Measurements from ENCODE around the gene VPS33A. TPM values are rescaled to one million over a fixed set of nuclear protein-coding genes. Genes with fewer than 3 reads are reported as not detected.

Gene VPS33A
- total RNA-seq, 3 donors from 2014 or later: 13.4 to 17.4 (median 14.4) TPM

DNA sequence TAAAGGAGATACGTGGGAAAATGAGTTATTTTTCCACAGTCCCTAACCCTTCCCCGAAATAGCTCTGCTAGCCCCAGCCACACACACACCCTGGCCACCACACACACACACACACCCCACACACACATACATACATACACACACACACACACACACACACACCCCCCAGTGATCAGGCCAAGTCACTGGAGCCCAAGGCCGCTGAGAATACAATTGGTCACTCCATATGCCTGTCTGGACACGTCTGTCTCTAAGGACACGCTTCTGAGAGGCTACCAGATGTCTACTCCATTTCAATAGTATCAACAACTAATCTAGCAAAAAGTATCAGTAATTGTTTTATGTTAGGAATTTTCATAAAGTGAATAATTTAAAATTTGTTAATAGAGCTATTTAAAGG lies 27.4 kb downstream of the VPS33A start:
- no peak overlapping the region for H3K4me3 ChIP-seq
- H3K27me3 ChIP-seq: no peaks in the 10 kb centered on the region
- no peak overlapping the region for H3K27ac ChIP-seq
- H3K36me3 ChIP-seq: no peaks in the 10 kb centered on the region
- intact Hi-C loops (cut with DNase I; ENCODE audit: low total_unique reads): no loop called here
- H3K9me3 ChIP-seq: no peaks in the 10 kb centered on the region
- TF ChIP-seq POLR2A (IDR thresholded peaks at IDR 0.05) (no peak), POLR2AphosphoS5 (IDR thresholded peaks at IDR 0.05) (no peak)
- TF ChIP-seq, protein P1, sequence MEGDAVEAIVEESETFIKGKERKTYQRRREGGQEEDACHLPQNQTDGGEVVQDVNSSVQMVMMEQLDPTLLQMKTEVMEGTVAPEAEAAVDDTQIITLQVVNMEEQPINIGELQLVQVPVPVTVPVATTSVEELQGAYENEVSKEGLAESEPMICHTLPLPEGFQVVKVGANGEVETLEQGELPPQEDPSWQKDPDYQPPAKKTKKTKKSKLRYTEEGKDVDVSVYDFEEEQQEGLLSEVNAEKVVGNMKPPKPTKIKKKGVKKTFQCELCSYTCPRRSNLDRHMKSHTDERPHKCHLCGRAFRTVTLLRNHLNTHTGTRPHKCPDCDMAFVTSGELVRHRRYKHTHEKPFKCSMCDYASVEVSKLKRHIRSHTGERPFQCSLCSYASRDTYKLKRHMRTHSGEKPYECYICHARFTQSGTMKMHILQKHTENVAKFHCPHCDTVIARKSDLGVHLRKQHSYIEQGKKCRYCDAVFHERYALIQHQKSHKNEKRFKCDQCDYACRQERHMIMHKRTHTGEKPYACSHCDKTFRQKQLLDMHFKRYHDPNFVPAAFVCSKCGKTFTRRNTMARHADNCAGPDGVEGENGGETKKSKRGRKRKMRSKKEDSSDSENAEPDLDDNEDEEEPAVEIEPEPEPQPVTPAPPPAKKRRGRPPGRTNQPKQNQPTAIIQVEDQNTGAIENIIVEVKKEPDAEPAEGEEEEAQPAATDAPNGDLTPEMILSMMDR (IDR thresholded peaks at IDR 0.05): no peak
- no peaks in the 10 kb centered on the region for H3K4me1 ChIP-seq
- no peak for DNase-seq (ENCODE audit: low spot score in 2 of 2)

DNA sequence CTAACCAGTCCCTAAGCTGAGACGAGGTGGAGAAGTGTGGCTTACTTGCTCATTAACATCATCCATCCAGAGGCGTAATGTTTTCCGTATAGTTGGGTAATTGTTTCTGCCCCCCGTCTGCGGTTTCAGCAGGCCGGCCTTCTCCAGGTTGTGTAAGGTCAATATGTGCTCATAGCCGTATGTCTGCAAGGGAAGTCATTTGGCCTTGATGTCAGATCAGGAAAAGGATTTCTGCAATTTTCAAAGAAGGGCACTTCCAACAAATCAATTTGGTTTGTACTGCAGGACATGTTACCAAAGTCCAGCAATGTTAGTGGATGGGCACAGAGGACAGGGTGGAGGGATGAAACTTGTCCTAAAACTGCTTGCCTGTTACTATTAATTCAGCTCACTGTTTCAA lies 30.6 kb downstream of the VPS33A start:
- Histone ChIP-seq H3K27me3 (no peaks in the 10 kb centered on the region), H3K27ac (no peak overlapping the region), H3K4me1 (no peaks in the 10 kb centered on the region), H3K9me3 (no peaks in the 10 kb centered on the region), H3K4me3 (no peak overlapping the region), H3K36me3 (no peaks in the 10 kb centered on the region)
- no peak for DNase-seq (ENCODE audit: low spot score in 2 of 2)
- TF ChIP-seq POLR2A (IDR thresholded peaks at IDR 0.05): no peak
- TF ChIP-seq POLR2AphosphoS5 (IDR thresholded peaks at IDR 0.05): no peak
- intact Hi-C loops (cut with DNase I; ENCODE audit: low total_unique reads): no loop called here

DNA sequence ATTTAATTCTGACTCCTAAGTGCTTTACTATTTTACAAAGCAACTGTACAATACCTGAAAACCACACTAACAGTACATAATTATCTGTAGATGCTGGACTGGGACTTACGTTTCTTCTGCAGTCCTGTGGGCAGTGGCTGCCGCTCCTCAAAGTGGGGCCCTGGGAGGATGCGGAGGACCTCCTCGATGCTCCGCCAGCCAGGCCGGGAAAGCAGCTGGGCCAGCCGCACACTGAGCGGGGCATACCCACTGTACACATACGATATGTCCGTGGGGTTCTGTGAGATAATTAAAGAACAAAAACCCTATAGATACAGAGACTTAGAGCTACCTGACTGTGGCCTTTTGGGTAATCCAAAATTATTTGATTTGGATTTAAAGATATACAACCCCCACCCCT lies 33.6 kb downstream of the VPS33A start:
- H3K9me3 ChIP-seq: no peaks in the 10 kb centered on the region
- no peaks in the 10 kb centered on the region for H3K27me3 ChIP-seq
- no peak overlapping the region for H3K27ac ChIP-seq
- H3K36me3 ChIP-seq: no peaks in the 10 kb centered on the region
- no peak overlapping the region for H3K4me3 ChIP-seq
- no peak for DNase-seq (ENCODE audit: low spot score in 2 of 2)
- intact Hi-C loops (cut with DNase I; ENCODE audit: low total_unique reads): no loop called here
- TF ChIP-seq, protein P1 (IDR thresholded peaks at IDR 0.05): no peak
- TF ChIP-seq POLR2A (IDR thresholded peaks at IDR 0.05) (no peak), POLR2AphosphoS5 (IDR thresholded peaks at IDR 0.05) (no peak)
- no peaks in the 10 kb centered on the region for H3K4me1 ChIP-seq

DNA sequence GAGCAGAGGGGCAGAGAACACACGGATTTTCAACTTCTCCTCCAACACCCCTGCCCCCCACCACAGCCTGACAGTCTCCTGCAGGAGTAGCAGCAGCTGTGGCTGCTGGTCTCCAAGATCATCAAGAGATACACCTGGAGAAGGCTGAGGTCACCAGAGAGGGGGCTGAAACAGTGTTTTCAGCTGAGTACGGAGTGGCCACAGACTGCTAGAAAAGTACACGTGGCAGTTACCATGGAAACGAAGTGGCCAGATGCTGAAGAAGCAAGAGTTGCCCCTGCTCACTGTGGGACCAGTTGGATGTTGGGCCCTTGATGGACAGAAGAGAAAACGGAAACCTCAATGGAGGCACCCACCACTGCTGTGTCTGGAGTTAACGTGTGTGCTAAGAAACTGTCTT lies 35.5 kb downstream of the VPS33A start:
- no peak for TF ChIP-seq POLR2AphosphoS5 (IDR thresholded peaks at IDR 0.05)
- TF ChIP-seq POLR2A (IDR thresholded peaks at IDR 0.05): no peak
- TF ChIP-seq, protein P1 (IDR thresholded peaks at IDR 0.05): no peak
- H3K36me3 ChIP-seq: no peaks in the 10 kb centered on the region
- intact Hi-C loops (cut with DNase I; ENCODE audit: low total_unique reads): no loop called here

DNA sequence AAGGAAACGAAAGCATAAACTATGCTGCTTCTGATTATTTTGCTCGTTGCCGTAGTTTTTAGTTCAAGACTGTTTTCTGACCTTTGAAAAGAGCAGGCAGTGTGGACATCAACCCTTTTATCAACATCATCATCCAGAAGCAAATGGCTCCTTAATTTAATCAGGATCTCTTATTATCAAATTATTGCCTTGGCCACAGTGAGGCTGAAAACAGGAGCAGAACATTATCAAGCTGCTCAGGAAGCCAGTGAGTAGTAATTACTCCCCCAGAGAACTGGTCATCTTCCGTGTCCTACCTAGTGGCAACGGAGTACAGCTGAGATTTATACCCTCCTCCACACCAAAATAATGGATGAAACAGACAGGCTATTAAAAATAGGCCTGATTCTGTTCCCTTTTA lies 38.2 kb downstream of the VPS33A start:
- no peak overlapping the region for H3K4me3 ChIP-seq
- intact Hi-C loops (cut with DNase I; ENCODE audit: low total_unique reads): no loop called here

More for the DNA sequence above, 35.5 kb downstream of the VPS33A start:
- H3K27ac ChIP-seq: no peak overlapping the region
- peaks cover 6% of the 10 kb centered on the region in 2 donors for H3K4me1 ChIP-seq
- H3K4me3 ChIP-seq: no peak overlapping the region
- H3K27me3 ChIP-seq: no peaks in the 10 kb centered on the region
- no peaks in the 10 kb centered on the region for H3K9me3 ChIP-seq
- DNase-seq (ENCODE audit: low spot score in 2 of 2): no peak

DNA sequence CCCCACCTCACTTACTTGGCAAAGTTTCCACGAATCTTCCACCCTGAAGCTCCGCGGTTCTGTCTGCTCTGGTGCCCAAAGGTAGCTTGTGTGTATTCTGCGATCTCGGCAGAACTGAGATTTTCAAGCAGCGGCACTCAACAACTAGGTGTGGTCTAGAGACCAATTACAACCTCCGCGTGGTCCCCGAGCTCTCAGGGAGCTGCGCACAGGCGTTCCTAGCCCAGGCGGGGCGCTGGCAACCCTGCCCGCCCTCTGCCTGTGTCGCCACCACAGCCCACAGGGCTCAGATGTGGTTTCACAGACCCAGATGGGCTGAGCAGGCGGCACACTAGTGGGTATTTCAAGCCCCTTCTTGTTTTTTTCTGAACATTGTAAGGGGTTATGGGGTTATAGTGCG lies 39.0 kb downstream of the VPS33A start:
- Histone ChIP-seq H3K27ac (no peak overlapping the region), H3K4me3 (no peak overlapping the region), H3K4me1 (peaks cover 13 to 15% of the 10 kb centered on the region in 2 donors), H3K36me3 (no peaks in the 10 kb centered on the region), H3K27me3 (no peaks in the 10 kb centered on the region), H3K9me3 (no peaks in the 10 kb centered on the region)
- intact Hi-C loops (cut with DNase I; ENCODE audit: low total_unique reads): no loop called here
- no peak for DNase-seq (ENCODE audit: low spot score in 2 of 2)
- TF ChIP-seq POLR2AphosphoS5 (IDR thresholded peaks at IDR 0.05) (no peak), POLR2A (IDR thresholded peaks at IDR 0.05) (no peak)
- TF ChIP-seq, protein P1 (IDR thresholded peaks at IDR 0.05): no peak

More for the DNA sequence above, 38.2 kb downstream of the VPS33A start:
- DNase-seq (ENCODE audit: low spot score in 2 of 2): no peak
- Histone ChIP-seq H3K9me3 (no peaks in the 10 kb centered on the region), H3K27ac (no peak overlapping the region), H3K4me1 (peaks cover 13 to 15% of the 10 kb centered on the region in 2 donors), H3K27me3 (no peaks in the 10 kb centered on the region), H3K36me3 (no peaks in the 10 kb centered on the region)
- TF ChIP-seq POLR2AphosphoS5 (IDR thresholded peaks at IDR 0.05): no peak
